Measurements from ENCODE around the gene RXRA. TPM values are rescaled to one million over a fixed set of nuclear protein-coding genes. Genes with fewer than 3 reads are reported as not detected.

The RXRA gene
- total RNA-seq, 4 donors from 2014 or later = 27.3 to 70.5 (median 58.6) TPM

- H3K4me3 ChIP-seq = no peak overlapping the region
- no peaks in the 10 kb centered on the region for H3K27me3 ChIP-seq
- intact Hi-C loops (cut with DNase I; ENCODE audit: low total_unique reads) (no loop called here), in situ Hi-C loops (cut with MboI; ENCODE audit: low pct_ligation_motif_present in 1 of 4, low pct_unique_long_range_greater_than_20kb in 1 of 4, low sequenced_read_pairs in 3 of 4) (no loop called here)
- TF ChIP-seq EP300 (IDR thresholded peaks at IDR 0.05; ENCODE audit: low read depth) = no peak
- no peak for TF ChIP-seq POLR2A (IDR thresholded peaks at IDR 0.05)
- no peak for TF ChIP-seq CTCF (IDR thresholded peaks at IDR 0.05)
- no peak for TF ChIP-seq POLR2AphosphoS5 (IDR thresholded peaks at IDR 0.05)
- DNase-seq = no peak
- no peaks in the 10 kb centered on the region for H3K9me3 ChIP-seq
- peaks cover 55 to 95% (median 74%) of the 10 kb centered on the region in 4 donors for H3K4me1 ChIP-seq
- no peaks in the 10 kb centered on the region for H3K36me3 ChIP-seq
- WGBS, 2 donors (ENCODE audit: low coverage in 1 of 2) = 77% methylated on average over 16 of the region's 19 CpGs; no CpG with 5 or more reads in 1 of the 2 donors
- peak overlapping the region in 1 of 4 donors; percentile 2 for H3K27ac ChIP-seq
These were observed 58.7 kb downstream of the RXRA start for GRCh38 chr9:134384811-134385479.

- Histone ChIP-seq H3K4me3 (no peak overlapping the region), H3K36me3 (no peaks in the 10 kb centered on the region), H3K4me1 (peaks cover 55 to 96% (median 76%) of the 10 kb centered on the region in 4 donors), H3K9me3 (no peaks in the 10 kb centered on the region), H3K27ac (peak overlapping the region in 1 of 4 donors; percentile 2), H3K27me3 (no peaks in the 10 kb centered on the region)
- intact Hi-C loops (cut with DNase I; ENCODE audit: low total_unique reads) (no loop called here), in situ Hi-C loops (cut with MboI; ENCODE audit: low pct_ligation_motif_present in 1 of 4, low pct_unique_long_range_greater_than_20kb in 1 of 4, low sequenced_read_pairs in 3 of 4) (no loop called here)
- no peak for TF ChIP-seq POLR2AphosphoS5 (IDR thresholded peaks at IDR 0.05)
- TF ChIP-seq POLR2A (IDR thresholded peaks at IDR 0.05) = no peak
- no peak for TF ChIP-seq CTCF (IDR thresholded peaks at IDR 0.05)
- no peak for TF ChIP-seq EP300 (IDR thresholded peaks at IDR 0.05; ENCODE audit: low read depth)
- DNase-seq = no peak
- WGBS, 2 donors (ENCODE audit: low coverage in 1 of 2) = 91% methylated on average over 24 of the region's 24 CpGs; no CpG with 5 or more reads in 1 of the 2 donors
These were observed 59.7 kb downstream of the RXRA start for GRCh38 chr9:134385915-134386314.

- DNase-seq = peak; percentile 42
- in situ Hi-C loops (cut with MboI; ENCODE audit: low pct_ligation_motif_present in 1 of 4, low pct_unique_long_range_greater_than_20kb in 1 of 4, low sequenced_read_pairs in 3 of 4) (no loop called here), intact Hi-C loops (cut with DNase I; ENCODE audit: low total_unique reads) (no loop called here)
- H3K27me3 ChIP-seq = no peaks in the 10 kb centered on the region
- 40 to 53% methylated on average over 1 to 33 of the region's 38 CpGs for WGBS, 2 donors (ENCODE audit: low coverage in 1 of 2)
- H3K4me1 ChIP-seq = peaks cover 52 to 97% (median 71%) of the 10 kb centered on the region in 4 donors
- TF ChIP-seq POLR2AphosphoS5 (IDR thresholded peaks at IDR 0.05) (peak; percentile 52 to 85 (median 61)), POLR2A (IDR thresholded peaks at IDR 0.05) (no peak), EP300 (IDR thresholded peaks at IDR 0.05; ENCODE audit: low read depth) (peak; percentile 29)
- H3K36me3 ChIP-seq = no peaks in the 10 kb centered on the region
- no peaks in the 10 kb centered on the region for H3K9me3 ChIP-seq
- peak overlapping the region; percentile 45 to 78 (median 54) for H3K27ac ChIP-seq
- H3K4me3 ChIP-seq = no peak overlapping the region
These were observed 60.9 kb downstream of the RXRA start for GRCh38 chr9:134386951-134387831.

- 92 to 100% methylated on average over 2 to 15 of the region's 15 CpGs for WGBS, 2 donors (ENCODE audit: low coverage in 1 of 2)
- Histone ChIP-seq H3K27ac (no peak overlapping the region), H3K4me1 (peaks cover 44 to 92% (median 62%) of the 10 kb centered on the region in 4 donors), H3K4me3 (no peak overlapping the region), H3K36me3 (no peaks in the 10 kb centered on the region), H3K27me3 (no peaks in the 10 kb centered on the region), H3K9me3 (no peaks in the 10 kb centered on the region)
- intact Hi-C loops (cut with DNase I; ENCODE audit: low total_unique reads) = no loop called here
- DNase-seq = no peak
- in situ Hi-C loops (cut with MboI; ENCODE audit: low pct_ligation_motif_present in 1 of 4, low pct_unique_long_range_greater_than_20kb in 1 of 4, low sequenced_read_pairs in 3 of 4) = no loop called here
- TF ChIP-seq POLR2AphosphoS5 (IDR thresholded peaks at IDR 0.05) = no peak
- no peak for TF ChIP-seq POLR2A (IDR thresholded peaks at IDR 0.05)
- TF ChIP-seq EP300 (IDR thresholded peaks at IDR 0.05; ENCODE audit: low read depth) = no peak
- no peak for TF ChIP-seq CTCF (IDR thresholded peaks at IDR 0.05)
These were observed 62.1 kb downstream of the RXRA start for GRCh38 chr9:134388289-134388808.

All from transverse colon (tissue), 4 donors.